Measurements from ENCODE around the gene SARDH.

Gene SARDH

DNA sequence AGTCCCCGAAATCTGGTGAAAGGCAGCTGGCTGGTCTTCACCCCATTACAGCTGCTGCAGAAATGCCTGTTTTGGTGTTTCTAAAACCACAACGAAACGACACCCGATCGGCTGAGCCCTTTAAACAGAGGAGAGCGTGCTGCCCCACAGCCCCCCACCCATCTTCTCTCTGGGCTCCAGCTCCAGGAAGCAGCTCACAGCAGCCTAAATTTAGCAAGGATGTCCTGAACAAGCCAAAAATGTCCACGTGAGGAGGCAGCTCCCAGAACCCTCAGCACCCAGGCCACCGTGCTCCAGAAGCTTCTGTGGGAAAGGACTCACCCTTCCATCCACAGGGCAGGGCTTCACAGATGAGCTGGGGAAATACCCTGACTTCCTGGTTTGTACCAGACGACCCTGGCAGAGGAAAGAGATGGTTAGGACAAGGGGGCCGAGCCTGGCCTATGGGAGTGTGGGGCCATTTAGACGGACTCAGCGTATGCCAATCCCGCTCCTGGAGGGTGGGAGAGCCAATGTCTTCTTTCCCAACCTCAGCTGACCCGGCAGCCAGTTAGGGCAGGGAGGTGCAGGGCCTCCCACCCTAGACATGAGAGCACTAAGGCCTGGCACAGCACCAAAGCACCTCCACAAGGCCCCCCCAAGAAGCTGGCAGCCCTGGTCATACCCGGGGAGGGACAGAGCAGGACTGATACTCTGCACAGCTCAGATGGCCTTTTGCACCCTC, 39.1 kb upstream of the SARDH start:
- Histone ChIP-seq H3F3A (ENCODE audit: insufficient read depth, low read length) (no peaks in the 10 kb centered on the region), H3K36me3 (replicated peaks; ENCODE audit: insufficient read depth, low read length) (no peaks in the 10 kb centered on the region), H3K4me3 (ENCODE audit: low read length) (no peak overlapping the region), H3K4me2 (ENCODE audit: low read depth, low read length) (no peak overlapping the region), H4K20me1 (ENCODE audit: insufficient read depth, low read length) (no peaks in the 10 kb centered on the region), H3K27ac (ENCODE audit: low read length) (no peak overlapping the region), H2AFZ (ENCODE audit: low read length) (no peak overlapping the region), H3K9me2 (replicated peaks; ENCODE audit: insufficient read depth, low read length) (no peaks in the 10 kb centered on the region), H3K9me3 (replicated peaks; ENCODE audit: insufficient read depth, low read length) (no peaks in the 10 kb centered on the region), H3K27me3 (replicated peaks; ENCODE audit: insufficient read depth, low read length) (peaks cover 21% of the 10 kb centered on the region), H3K79me2 (ENCODE audit: low read length) (no peaks in the 10 kb centered on the region), H3K4me1 (ENCODE audit: low read length) (no peaks in the 10 kb centered on the region), H3K9ac (ENCODE audit: low read length) (no peak overlapping the region)
- TF ChIP-seq, protein P1, sequence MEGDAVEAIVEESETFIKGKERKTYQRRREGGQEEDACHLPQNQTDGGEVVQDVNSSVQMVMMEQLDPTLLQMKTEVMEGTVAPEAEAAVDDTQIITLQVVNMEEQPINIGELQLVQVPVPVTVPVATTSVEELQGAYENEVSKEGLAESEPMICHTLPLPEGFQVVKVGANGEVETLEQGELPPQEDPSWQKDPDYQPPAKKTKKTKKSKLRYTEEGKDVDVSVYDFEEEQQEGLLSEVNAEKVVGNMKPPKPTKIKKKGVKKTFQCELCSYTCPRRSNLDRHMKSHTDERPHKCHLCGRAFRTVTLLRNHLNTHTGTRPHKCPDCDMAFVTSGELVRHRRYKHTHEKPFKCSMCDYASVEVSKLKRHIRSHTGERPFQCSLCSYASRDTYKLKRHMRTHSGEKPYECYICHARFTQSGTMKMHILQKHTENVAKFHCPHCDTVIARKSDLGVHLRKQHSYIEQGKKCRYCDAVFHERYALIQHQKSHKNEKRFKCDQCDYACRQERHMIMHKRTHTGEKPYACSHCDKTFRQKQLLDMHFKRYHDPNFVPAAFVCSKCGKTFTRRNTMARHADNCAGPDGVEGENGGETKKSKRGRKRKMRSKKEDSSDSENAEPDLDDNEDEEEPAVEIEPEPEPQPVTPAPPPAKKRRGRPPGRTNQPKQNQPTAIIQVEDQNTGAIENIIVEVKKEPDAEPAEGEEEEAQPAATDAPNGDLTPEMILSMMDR (IDR thresholded peaks at IDR 0.05; ENCODE audit: low read length): no peak
- TF ChIP-seq EZH2phosphoT487 (IDR thresholded peaks at IDR 0.05; ENCODE audit: low read length) (no peak), EZH2 (optimal IDR thresholded peaks at IDR 0.05; ENCODE audit: low read depth, low read length) (no peak)
- no peak for DNase-seq

DNA sequence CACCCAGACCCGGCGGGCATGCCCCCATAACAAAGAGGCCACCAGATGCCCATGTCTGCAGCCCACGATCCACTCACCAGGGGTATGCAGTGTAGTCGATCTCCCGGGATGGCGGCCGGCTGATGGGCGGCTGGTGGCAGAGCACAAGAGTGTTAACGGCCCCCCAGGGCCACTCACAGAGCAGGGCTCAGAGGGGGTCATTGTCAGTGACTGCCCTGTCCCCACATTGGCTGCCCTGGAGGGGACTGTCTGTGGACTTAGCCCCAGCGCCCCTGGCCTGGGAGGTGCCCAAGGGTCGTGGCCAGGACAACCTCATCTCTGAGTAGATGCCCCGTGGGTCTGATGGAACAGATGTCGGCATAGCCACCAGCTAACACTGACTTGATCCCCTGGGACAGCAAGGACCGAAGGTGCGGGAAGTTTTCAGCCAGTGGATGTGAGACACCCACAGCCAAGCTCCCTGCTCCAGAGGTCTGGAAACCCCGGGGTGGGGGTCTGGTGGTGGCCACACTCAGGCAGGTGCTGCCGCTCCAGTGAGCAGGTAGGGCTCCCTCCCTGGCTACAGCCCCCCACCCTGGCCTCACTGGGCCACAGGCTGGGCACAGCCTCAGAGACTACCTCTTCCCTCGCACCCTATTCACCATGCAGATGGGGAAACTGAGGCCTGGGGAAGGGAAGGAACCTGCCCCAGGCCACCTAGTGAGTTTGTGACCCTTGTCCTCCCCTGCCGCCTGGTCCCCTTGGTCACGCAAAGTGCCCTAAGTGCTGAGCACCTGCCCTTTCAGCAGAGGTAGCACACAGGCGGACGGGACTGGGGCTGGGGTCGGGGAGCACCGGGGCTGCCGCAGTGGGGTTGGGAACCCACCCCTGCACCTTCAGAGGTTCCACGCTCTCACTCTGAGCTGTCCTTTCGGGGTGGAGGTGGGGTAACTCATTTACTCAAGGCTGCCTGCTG, 38.1 kb upstream of the SARDH start:
- Histone ChIP-seq H3K36me3 (replicated peaks; ENCODE audit: insufficient read depth, low read length) (no peaks in the 10 kb centered on the region), H3F3A (ENCODE audit: insufficient read depth, low read length) (no peaks in the 10 kb centered on the region), H3K9me2 (replicated peaks; ENCODE audit: insufficient read depth, low read length) (no peaks in the 10 kb centered on the region), H3K27ac (ENCODE audit: low read length) (no peak overlapping the region), H3K79me2 (ENCODE audit: low read length) (no peaks in the 10 kb centered on the region), H2AFZ (ENCODE audit: low read length) (no peak overlapping the region), H3K4me2 (ENCODE audit: low read depth, low read length) (no peak overlapping the region), H3K27me3 (replicated peaks; ENCODE audit: insufficient read depth, low read length) (peaks cover 21% of the 10 kb centered on the region), H4K20me1 (ENCODE audit: insufficient read depth, low read length) (no peaks in the 10 kb centered on the region), H3K4me1 (ENCODE audit: low read length) (no peaks in the 10 kb centered on the region), H3K9me3 (replicated peaks; ENCODE audit: insufficient read depth, low read length) (no peaks in the 10 kb centered on the region), H3K4me3 (ENCODE audit: low read length) (no peak overlapping the region), H3K9ac (ENCODE audit: low read length) (no peak overlapping the region)
- TF ChIP-seq, protein P1 (IDR thresholded peaks at IDR 0.05; ENCODE audit: low read length): no peak
- TF ChIP-seq EZH2phosphoT487 (IDR thresholded peaks at IDR 0.05; ENCODE audit: low read length): no peak
- no peak for TF ChIP-seq EZH2 (optimal IDR thresholded peaks at IDR 0.05; ENCODE audit: low read depth, low read length)
- no peak for DNase-seq

DNA sequence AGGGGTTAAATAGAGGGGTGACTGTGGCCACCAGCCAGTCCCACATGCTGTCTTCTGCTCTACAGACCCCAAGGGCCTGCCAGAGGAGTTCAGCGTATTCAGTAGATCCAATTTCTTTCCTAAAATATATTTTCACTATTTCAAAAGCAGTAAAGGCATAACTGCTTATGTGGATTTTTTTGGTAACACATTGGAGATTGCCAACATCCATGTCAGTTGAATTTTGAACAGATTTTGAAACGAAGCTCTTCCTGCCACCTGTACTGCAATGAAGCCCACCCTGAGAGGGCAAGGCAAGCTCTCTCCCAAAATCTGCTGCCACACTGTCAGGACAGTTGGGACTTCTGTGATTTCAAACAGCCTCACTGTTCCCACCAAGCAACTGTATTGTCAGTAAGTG, 37.1 kb upstream of the SARDH start:
- no peak overlapping the region for H3K9ac ChIP-seq (ENCODE audit: low read length)
- no peaks in the 10 kb centered on the region for H3K79me2 ChIP-seq (ENCODE audit: low read length)
- TF ChIP-seq EZH2phosphoT487 (IDR thresholded peaks at IDR 0.05; ENCODE audit: low read length) (no peak), EZH2 (optimal IDR thresholded peaks at IDR 0.05; ENCODE audit: low read depth, low read length) (no peak)
- TF ChIP-seq, protein P1 (IDR thresholded peaks at IDR 0.05; ENCODE audit: low read length): no peak
- no peak overlapping the region for H3K4me2 ChIP-seq (ENCODE audit: low read depth, low read length)
- H3K4me3 ChIP-seq (ENCODE audit: low read length): no peak overlapping the region
- H3K27me3 ChIP-seq (replicated peaks; ENCODE audit: insufficient read depth, low read length): peaks cover 21% of the 10 kb centered on the region
- H3K9me3 ChIP-seq (replicated peaks; ENCODE audit: insufficient read depth, low read length): no peaks in the 10 kb centered on the region
- H3K4me1 ChIP-seq (ENCODE audit: low read length): no peaks in the 10 kb centered on the region
- no peaks in the 10 kb centered on the region for H3F3A ChIP-seq (ENCODE audit: insufficient read depth, low read length)
- no peaks in the 10 kb centered on the region for H3K9me2 ChIP-seq (replicated peaks; ENCODE audit: insufficient read depth, low read length)
- no peak for DNase-seq
- no peak overlapping the region for H2AFZ ChIP-seq (ENCODE audit: low read length)
- no peak overlapping the region for H3K27ac ChIP-seq (ENCODE audit: low read length)
- H3K36me3 ChIP-seq (replicated peaks; ENCODE audit: insufficient read depth, low read length): no peaks in the 10 kb centered on the region
- no peaks in the 10 kb centered on the region for H4K20me1 ChIP-seq (ENCODE audit: insufficient read depth, low read length)
